ENCODE data around the gene CPLX3. TPM values are rescaled to one million over a fixed set of nuclear protein-coding genes. Genes with fewer than 3 reads are reported as not detected.

The CPLX3 gene
- total and polyA plus RNA-seq, 10 of the 15 experiments (the other 5 are each of a cell fraction or from before 2014, with no cell fraction given) = 0.02 to 0.04 TPM; not detected in 8

DNA sequence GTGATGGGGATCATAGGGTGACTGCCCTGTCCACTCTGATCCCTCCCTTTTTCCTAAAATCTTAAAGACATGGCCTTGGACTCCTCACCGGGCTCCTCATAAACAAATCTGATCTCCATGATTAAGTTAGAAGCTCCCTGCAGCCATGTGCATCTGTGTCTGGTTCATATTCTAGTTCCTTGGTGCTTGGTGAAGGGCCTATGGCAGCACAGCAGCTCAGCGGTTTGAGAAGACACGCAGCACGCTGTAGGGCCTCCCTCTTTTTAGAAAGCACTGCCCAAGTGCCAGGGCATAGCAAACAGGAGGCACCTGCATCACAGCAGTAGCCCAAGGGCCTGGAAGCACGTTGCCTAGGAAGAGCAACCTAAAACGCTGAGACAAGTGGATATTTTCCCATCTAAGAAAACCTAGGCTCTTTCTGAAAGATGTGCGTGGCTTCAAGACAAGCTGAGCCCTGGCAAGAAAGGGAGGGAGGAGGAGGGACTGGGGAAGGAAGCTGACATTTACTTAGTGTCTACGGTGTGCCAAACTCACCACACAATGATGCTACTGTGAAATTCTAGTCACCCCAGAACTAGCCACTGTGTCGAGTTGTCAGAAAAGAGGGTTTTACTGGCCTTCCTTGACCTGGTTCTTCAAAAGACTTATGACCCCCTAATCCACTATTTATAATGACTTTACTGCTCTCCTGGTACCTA lies 31.4 kb downstream of the CPLX3 start:
- TF ChIP-seq RUNX3 (IDR thresholded peaks at IDR 0.05; ENCODE audit: low read length) (peak; percentile 58), RFX5 (IDR thresholded peaks at IDR 0.05; ENCODE audit: low read depth, low read length) (no peak), POLR2AphosphoS5 (IDR thresholded peaks at IDR 0.05; ENCODE audit: low read length) (no peak), MYC (IDR thresholded peaks at IDR 0.05; ENCODE audit: insufficient read depth, insufficient read length, insufficient replicate concordance, low read length, severe bottlenecking) (no peak), PAX5 (IDR thresholded peaks at IDR 0.05; ENCODE audit: borderline replicate concordance, low read depth, low read length) (peak; percentile 52), WRNIP1 (IDR thresholded peaks at IDR 0.05; ENCODE audit: borderline replicate concordance, low read depth, low read length) (0 out of 2 replicates have a peak, but pooled peaks have one; percentile 41), RBBP5 (conservative IDR thresholded peaks at IDR 0.05) (no peak), MXI1 (IDR thresholded peaks at IDR 0.05; ENCODE audit: low read depth, low read length) (0 out of 2 replicates have a peak, but pooled peaks have one; percentile 15), ZNF207 (IDR thresholded peaks at IDR 0.05; ENCODE audit: borderline replicate concordance) (no peak), BHLHE40 (IDR thresholded peaks at IDR 0.05; ENCODE audit: borderline replicate concordance in 1 of 2, low read depth in 2 of 2, low read length in 1 of 2) (no peak), NR2F1 (conservative IDR thresholded peaks at IDR 0.05) (0 out of 2 replicates have a peak, but pooled peaks have one; percentile 19), MTA2 (IDR thresholded peaks at IDR 0.05; ENCODE audit: low read depth) (peak; percentile 27; the same call in 1 of the 2 replicates), CBFB (IDR thresholded peaks at IDR 0.05; ENCODE audit: low read depth) (0 out of 2 replicates have a peak, but pooled peaks have one; percentile 16)
- TF ChIP-seq, protein P1, sequence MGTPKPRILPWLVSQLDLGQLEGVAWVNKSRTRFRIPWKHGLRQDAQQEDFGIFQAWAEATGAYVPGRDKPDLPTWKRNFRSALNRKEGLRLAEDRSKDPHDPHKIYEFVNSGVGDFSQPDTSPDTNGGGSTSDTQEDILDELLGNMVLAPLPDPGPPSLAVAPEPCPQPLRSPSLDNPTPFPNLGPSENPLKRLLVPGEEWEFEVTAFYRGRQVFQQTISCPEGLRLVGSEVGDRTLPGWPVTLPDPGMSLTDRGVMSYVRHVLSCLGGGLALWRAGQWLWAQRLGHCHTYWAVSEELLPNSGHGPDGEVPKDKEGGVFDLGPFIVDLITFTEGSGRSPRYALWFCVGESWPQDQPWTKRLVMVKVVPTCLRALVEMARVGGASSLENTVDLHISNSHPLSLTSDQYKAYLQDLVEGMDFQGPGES (IDR thresholded peaks at IDR 0.05) = no peak
- ChIA-PET RAD21 (ENCODE audit: unreplicated experiment) (interaction anchor here (0.7 to 5.6 kb wide), 10 partner anchors 11 to 93 kb away, joined by 3 to 57 read pairs (median 6); partner anchors contain the start of genes FAM219B and ULK3), POLR2A (interaction anchor here (0.9 to 5.8 kb wide), 11 partner anchors 9 to 81 kb away, joined by 3 to 80 read pairs (median 4); partner anchors contain the start of genes COX5A and SCAMP2), SMC1A (ENCODE audit: uncharacterized antibody, unreplicated experiment) (interaction anchor here (0.6 to 7.5 kb wide), 16 partner anchors 11 to 312 kb away, joined by 3 to 120 read pairs (median 5); partner anchors contain the start of genes FAM219B and MPI), CTCF (interaction anchor here (0.6 to 5.9 kb wide), 16 partner anchors 10 to 138 kb away, joined by 3 to 76 read pairs (median 6); partner anchors contain the start of genes SCAMP5 and ULK3)
- in situ Hi-C loops (cut with MboI) (no loop called here), intact Hi-C loops (cut with micrococcal nuclease; ENCODE audit: unreplicated experiment) (loop anchor here (2.0 to 5.0 kb wide), 2 partner anchors 13 to 44 kb away; no protein-coding TSS in a partner anchor)
- Histone ChIP-seq H3K79me2 (ENCODE audit: control insufficient read depth, insufficient read depth, low read length) (peaks cover 40% of the 10 kb centered on the region), H2AFZ (ENCODE audit: control insufficient read depth, low read depth, low read length) (no peak overlapping the region), H3K36me3 (ENCODE audit: control insufficient read depth in 2 of 2, insufficient read depth in 2 of 2, low read length in 1 of 2) (peaks cover 6 to 8% of the 10 kb centered on the region in 2 experiments; a peak in 3 of 4 replicates), H3K4me2 (ENCODE audit: control insufficient read depth, insufficient read depth) (peak overlapping the region; percentile 90), H3K9ac (ENCODE audit: control insufficient read depth, insufficient read depth, low read length) (peak overlapping the region; percentile 30), H3K4me1 (ENCODE audit: control insufficient read depth, insufficient read depth, low read length) (peaks cover 46% of the 10 kb centered on the region), H3K4me3 (peak overlapping the region; percentile 35; the same call in 1 of the 2 replicates), H3K27me3 (replicated peaks in 1 of 2; ENCODE audit: control insufficient read depth in 2 of 2, insufficient read depth in 2 of 2, low read length in 1 of 2) (no peaks in the 10 kb centered on the region), H3K27ac (ENCODE audit: control insufficient read depth, insufficient read depth) (peak overlapping the region; percentile 80), H3K9me3 (replicated peaks; ENCODE audit: control insufficient read depth, insufficient read depth, low read length) (no peaks in the 10 kb centered on the region), H4K20me1 (ENCODE audit: control insufficient read depth, insufficient read depth) (peaks cover 3% of the 10 kb centered on the region; the same call in 1 of the 2 replicates)
- FAIRE-seq (peak; percentile 38), DNase-seq (ENCODE audit: low read depth, low spot score) (no peak), ATAC-seq (peak; percentile 79)
- no TSS peak for BruUV-seq (replicated peaks)
- 3% methylated on average over 9 of the region's 9 CpGs for WGBS (ENCODE audit: insufficient coverage, insufficient replicate concordance, low lambda C conversion rate, missing lambda C conversion rate)

All from GM12878 (cell line).